ENCODE measurements around the gene GSE1. TPM values are rescaled to one million over a fixed set of nuclear protein-coding genes. Genes with fewer than 3 reads are reported as not detected.

GSE1 gene
- total RNA-seq, 4 donors from 2014 or later: 57.1 to 208 (median 90.5) TPM

GRCh38 chr16:85613604-85614337, 649 bp downstream of the GSE1 start:
- no peak for TF ChIP-seq CTCF (IDR thresholded peaks at IDR 0.05; ENCODE audit: low read depth)

- no peak for TF ChIP-seq CTCF (IDR thresholded peaks at IDR 0.05; ENCODE audit: low read depth)
These were observed 1.4 kb downstream of the GSE1 start for GRCh38 chr16:85614338-85615013.

GRCh38 chr16:85615014-85615851, 2.1 kb downstream of the GSE1 start:
- no peak for TF ChIP-seq CTCF (IDR thresholded peaks at IDR 0.05; ENCODE audit: low read depth)

DNA sequence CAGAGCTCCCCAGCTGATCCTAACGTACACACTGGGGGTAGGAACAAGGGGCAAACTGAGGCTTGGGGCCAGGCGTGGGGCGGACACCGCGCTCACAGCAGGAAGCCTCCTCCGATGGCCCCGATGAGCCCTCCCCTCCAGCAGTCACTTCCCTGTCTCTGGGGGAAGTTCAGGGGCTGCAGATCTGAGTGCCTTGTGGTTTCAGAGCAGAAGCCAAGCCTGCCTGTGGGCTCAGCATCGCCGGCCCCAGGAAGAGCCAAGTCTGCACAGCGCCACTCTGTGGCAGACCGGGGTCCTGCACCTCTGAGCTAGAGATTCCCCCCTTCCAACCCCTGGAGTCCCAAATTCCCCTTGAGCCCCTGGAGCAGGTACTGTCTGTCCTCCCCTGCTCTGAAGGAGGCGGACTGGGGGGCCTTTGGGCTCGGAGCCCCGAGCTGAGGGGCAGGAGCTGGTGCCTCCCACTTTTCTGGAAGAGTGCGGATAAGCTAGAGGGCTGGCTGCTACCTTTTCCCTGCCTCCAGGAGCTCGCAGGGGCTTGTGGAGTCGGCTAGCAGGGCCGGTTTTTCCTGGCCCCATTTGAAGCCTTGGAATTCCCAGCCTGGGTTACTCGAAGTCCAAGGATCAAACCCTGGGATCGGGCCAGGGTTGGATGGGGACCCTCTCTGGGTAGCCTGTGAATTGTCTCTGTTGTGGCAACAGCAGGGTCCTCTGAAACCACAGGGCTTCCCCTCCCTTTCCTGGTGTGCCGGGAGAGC, 2.9 kb downstream of the GSE1 start:
- TF ChIP-seq CTCF (IDR thresholded peaks at IDR 0.05; ENCODE audit: low read depth): no peak

GRCh38 chr16:85616607-85617321, 3.6 kb downstream of the GSE1 start:
- TF ChIP-seq CTCF (IDR thresholded peaks at IDR 0.05; ENCODE audit: low read depth): no peak

GRCh38 chr16:85617948-85618347, 4.8 kb downstream of the GSE1 start:
- no peak for TF ChIP-seq CTCF (IDR thresholded peaks at IDR 0.05; ENCODE audit: low read depth)

Measured in subcutaneous adipose tissue (tissue), 4 donors.